ENCODE data around the gene KIF26B. TPM values are rescaled to one million over a fixed set of nuclear protein-coding genes. Genes with fewer than 3 reads are reported as not detected.

KIF26B gene
- polyA plus RNA-seq, 3 donors = 29.8 to 33.7 (median 30.3) TPM

GRCh38 chr1:245131026-245131393, 23.8 kb upstream of the KIF26B start:
- DNase-seq (ENCODE audit: low read depth in 3 of 3, low spot score in 2 of 3) = no peak

GRCh38 chr1:245132771-245133170, 22.0 kb upstream of the KIF26B start:
- no peak for DNase-seq (ENCODE audit: low read depth in 3 of 3, low spot score in 2 of 3)

GRCh38 chr1:245133995-245134715, 20.6 kb upstream of the KIF26B start:
- no peak for DNase-seq (ENCODE audit: low read depth in 3 of 3, low spot score in 2 of 3)

- no peak for DNase-seq (ENCODE audit: low read depth in 3 of 3, low spot score in 2 of 3)
These were observed 12.5 kb upstream of the KIF26B start for GRCh38 chr1:245142171-245142798.

- no peak for DNase-seq (ENCODE audit: low read depth in 3 of 3, low spot score in 2 of 3)
These were observed 11.8 kb upstream of the KIF26B start for GRCh38 chr1:245142976-245143375.

DNA sequence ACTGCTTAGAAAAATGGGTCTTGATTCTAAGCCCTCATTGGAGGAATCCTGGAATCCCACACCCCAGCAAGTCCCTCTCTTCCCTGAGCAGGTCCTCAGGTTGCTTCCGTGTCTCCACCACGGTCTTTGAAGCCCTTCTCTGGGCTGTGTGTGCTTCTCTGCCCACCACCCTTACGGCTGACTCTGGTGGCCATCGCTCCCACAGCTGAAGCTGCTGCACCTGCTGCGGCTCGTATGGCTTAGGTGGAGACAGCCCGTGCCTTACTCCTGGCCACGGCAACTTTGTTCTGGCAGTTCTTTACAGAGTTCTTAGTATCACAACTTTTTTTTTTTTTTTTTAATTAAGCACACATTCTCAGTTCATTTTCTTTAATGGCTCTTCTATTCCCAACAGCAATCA, 10.9 kb upstream of the KIF26B start:
- DNase-seq (ENCODE audit: low read depth in 3 of 3, low spot score in 2 of 3) = no peak

DNA sequence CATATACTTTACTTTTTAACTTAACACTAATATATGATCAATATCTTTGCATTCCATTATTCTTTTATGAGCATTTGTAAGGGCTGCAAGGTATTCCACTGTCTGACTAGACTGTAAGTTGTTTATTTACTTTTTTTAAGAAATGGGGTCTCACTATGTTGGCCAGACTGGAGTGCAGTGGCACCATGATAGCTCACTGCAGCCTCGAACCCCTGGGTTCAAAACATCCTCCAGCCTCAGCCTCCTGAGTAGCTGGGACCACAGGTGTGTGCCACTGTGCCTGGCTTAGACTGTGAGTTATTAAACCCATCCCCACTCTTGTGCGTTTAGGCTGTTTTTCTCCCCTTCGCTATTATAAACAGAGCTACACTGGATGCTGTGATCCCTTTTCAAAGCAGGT, 6.7 kb upstream of the KIF26B start:
- no peak for DNase-seq (ENCODE audit: low read depth in 3 of 3, low spot score in 2 of 3)

- DNase-seq (ENCODE audit: low read depth in 3 of 3, low spot score in 2 of 3) = no peak
These were observed 5.9 kb upstream of the KIF26B start for GRCh38 chr1:245148861-245149260.

GRCh38 chr1:245153081-245153551, 1.7 kb upstream of the KIF26B start:
- no peak for DNase-seq (ENCODE audit: low read depth in 3 of 3, low spot score in 2 of 3)

GRCh38 chr1:245153552-245154428, 995 bp upstream of the KIF26B start:
- no peak for DNase-seq (ENCODE audit: low read depth in 3 of 3, low spot score in 2 of 3)

DNA sequence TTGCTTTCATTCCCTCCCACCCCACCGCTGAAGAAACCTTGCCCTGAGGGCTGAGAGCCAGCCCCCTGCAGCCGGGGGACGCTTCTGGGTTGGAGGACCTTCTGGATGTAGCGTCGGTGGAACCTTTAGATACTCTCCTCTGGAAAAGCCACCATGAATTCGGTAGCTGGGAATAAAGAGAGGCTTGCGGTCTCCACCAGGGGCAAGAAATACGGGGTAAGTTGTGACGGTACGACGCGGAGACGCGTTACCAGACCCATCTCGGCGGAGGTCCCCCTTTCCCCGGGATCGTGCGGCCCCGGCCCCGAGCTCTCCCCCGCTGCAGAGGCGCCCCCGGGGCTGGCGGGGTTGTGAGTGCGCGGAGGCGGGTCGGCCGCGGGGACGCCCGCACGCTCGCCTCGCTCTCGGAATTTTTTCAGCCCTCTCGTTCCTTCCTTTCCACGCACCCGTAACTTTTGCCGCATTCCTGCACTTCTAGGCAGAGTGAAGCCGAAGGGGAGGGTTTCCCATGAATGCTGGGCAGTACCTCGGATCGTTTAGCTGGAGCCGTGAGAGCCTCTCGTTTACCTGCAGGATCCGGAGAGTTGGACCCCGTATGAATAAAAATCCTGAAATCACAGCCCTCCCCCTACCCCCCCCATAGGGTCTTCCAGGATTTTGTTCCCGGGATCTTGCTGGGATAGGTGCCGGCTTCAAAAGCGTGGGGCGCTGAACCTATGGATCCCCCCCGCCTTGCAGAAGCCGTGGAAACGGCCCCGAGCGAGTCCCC, 671 bp downstream of the KIF26B start:
- DNase-seq (ENCODE audit: low read depth in 3 of 3, low spot score in 2 of 3) = no peak

DNA sequence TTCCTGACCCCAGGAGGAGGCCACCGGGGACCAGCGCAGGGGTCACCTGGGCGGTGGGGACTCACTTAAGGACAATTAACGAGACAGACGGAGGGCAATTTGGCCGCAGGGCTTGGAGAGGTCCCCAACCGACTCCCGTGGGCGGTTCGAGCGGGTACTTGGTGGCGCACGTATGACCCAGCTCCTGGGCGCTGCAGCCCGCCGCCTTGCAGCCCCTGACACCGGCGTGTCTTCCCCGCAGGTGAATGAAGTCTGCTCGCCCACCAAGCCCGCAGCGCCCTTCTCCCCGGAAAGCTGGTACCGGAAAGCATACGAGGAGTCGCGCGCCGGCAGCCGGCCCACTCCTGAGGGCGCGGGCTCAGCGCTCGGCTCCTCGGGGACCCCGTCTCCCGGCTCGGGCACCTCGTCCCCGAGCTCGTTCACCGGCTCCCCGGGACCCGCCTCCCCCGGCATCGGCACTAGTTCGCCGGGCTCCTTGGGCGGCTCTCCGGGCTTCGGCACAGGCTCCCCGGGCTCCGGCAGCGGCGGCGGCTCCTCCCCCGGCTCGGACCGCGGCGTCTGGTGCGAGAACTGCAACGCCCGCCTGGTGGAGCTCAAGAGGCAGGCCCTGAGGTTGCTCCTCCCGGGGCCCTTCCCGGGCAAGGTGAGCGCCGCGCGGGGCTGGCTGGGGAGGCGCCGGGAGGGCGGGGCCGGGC, 1.4 kb downstream of the KIF26B start:
- DNase-seq (ENCODE audit: low read depth in 3 of 3, low spot score in 2 of 3) = no peak

DNA sequence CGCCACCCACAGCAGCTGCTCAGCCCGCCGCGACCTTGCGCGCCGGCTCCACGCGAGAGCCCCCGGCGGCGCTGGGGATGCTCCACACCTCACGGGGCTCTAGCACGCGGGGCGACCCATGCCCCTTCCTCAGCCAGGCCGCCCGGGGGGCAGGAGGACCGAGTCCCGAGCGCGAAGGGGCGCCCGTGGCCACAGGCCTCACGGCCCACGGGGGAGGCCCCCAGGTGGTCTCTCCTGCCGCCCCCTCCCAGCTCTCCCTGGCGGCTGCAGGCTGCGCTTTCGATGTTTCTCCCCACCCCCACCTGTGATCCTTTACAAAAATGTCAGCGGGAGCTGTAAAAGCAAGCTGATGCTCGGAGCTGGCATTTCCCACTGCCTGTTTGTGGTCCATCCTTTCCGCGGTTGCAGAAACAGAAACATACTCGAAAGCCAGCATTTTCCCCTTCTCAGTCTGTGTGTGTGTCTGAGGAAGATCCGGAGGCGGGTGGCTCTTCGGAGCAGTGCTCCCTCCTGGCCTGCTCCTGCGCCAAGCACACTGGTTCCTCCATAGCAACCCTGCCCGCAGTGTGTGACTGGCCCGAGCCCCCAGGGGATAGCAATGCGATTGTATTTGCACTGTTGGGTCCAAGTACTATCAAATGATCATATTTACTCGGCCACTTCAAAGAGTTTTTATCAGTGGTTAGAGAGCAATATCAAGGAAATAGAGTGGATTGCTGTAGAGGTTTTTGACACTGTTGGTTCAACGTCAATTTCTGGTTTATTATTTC, 2.1 kb downstream of the KIF26B start:
- DNase-seq (ENCODE audit: low read depth in 3 of 3, low spot score in 2 of 3) = no peak

- no peak for DNase-seq (ENCODE audit: low read depth in 3 of 3, low spot score in 2 of 3)
These were observed 4.1 kb downstream of the KIF26B start for GRCh38 chr1:245158913-245159312.

DNA sequence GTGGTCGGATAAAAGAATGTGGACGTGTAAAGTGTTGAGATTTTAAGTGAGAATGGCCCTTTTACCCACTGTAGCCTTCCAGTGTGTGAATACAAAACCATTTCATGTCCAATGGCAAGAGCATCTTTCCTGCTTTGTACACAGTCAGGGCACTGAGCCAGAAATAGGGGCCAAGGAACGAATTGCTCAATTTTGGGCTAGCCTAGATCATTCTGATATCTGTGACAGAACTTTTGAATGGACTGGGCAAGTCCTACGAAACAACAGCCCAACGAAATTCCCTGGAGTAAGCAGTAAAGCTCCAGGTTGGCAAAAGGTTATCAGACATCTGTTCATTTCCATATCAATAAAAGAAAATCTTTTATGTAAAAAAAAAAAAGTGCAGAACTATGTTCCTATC, 5.5 kb downstream of the KIF26B start:
- no peak for DNase-seq (ENCODE audit: low read depth in 3 of 3, low spot score in 2 of 3)

DNA sequence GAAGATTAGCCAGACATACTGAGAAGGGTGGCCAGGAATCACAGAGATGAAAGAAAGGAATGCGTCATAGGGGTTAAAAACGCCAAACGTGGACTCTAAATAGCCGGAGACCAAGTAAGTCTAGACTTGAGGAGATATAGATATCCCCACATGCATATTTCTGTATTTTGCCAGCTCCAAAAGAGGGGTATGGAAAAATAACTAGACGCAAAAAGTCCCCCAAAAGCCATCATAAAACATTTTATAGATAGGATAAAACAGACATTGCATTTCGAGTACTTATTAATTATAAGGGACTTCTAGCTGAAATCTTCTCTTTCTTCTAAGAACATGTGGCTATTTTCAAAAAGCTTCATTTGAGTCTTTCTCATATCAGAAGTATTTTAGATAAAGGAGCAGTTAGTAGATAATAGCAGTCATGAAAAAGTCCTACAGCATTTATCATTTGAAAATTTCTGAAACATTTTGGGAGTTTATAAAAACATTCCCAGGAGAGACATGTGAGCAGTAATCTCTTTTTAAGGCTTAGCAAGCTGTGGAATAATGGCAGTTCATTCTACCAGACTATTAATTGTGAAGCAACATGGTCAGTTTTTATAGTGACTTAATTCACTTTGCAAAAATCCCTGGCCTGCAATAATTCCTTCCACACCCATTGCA, 6.1 kb downstream of the KIF26B start:
- no peak for DNase-seq (ENCODE audit: low read depth in 3 of 3, low spot score in 2 of 3)

GRCh38 chr1:245161866-245162265, 7.1 kb downstream of the KIF26B start:
- no peak for DNase-seq (ENCODE audit: low read depth in 3 of 3, low spot score in 2 of 3)

GRCh38 chr1:245166471-245166885, 11.7 kb downstream of the KIF26B start:
- no peak for DNase-seq (ENCODE audit: low read depth in 3 of 3, low spot score in 2 of 3)

DNA sequence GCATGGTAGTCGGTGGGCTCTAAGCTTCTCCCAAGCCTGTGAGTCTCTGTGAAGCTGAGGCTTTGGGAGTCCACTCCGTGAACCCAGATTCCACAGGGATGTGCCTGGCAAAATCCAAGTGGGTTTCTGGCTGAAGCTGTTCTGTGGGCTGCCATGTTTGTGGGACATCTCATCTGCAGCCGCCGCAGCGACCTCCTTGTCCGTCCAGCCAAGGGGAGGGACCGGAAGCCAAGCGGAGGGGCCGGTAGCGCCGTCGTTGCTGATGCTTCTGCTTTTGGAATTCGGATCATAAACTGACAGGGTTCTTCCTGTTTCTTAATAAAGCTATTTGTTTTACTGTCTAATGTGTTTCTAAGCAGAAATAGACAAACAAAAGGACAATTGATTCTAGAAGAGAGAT, 13.3 kb downstream of the KIF26B start:
- no peak for DNase-seq (ENCODE audit: low read depth in 3 of 3, low spot score in 2 of 3)
